RCC 7860 (cell line): Measurements from ENCODE around the gene HTRA1.

ENCODE experiments used
- DNase-seq: peaks from one replicate; pipeline ENCODE4 v3.0.0-alpha.2; 2015; ENCODE audit warnings: low spot score
- FAIRE-seq: peaks from 2 replicates; lab custom pipeline; 2012; peaks lifted over from hg19 to GRCh38; lab: Jason Lieb, UNC

The HTRA1 gene

DNA sequence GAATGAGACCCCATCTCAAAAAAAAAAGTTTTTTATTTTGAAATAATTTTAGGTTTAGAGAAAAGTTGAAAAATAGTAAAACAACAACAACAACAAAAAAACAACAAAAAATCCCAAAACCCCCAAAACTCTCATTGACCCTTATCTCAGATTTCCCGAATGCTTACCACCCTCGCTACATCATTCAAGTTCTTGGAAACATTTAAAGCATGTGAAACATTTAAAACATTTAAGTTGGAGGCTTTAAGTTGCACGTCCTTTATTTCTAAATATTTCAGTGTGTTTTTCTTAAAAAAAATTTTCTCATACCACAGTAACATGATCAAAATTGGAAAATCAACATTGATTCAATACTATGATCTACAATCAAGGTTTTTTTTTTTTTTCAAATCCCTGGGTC is 7.3 kb upstream of the HTRA1 start:
- FAIRE-seq (no peak), DNase-seq (no peak)

DNA sequence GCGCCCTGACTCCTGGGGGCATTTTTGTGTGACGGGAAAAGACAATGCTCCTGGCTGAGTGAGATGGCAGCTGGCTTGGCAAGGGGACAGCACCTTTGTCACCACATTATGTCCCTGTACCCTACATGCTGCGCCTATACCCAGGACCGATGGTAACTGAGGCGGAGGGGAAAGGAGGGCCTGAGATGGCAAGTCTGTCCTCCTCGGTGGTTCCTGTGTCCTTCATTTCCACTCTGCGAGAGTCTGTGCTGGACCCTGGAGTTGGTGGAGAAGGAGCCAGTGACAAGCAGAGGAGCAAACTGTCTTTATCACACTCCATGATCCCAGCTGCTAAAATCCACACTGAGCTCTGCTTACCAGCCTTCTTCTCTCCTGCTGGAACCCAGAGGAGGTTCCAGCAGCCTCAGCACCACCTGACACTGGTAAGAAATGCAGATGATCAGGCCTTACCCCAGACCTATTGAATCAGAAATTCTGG is 6.7 kb upstream of the HTRA1 start, which contains the start of gene ARMS2:
ARMS2 (plus strand) TSS at position 51 of the 478 bp plus-strand sequence; CDS start at position 126, 75 bp downstream.
- no peak for FAIRE-seq

DNA sequence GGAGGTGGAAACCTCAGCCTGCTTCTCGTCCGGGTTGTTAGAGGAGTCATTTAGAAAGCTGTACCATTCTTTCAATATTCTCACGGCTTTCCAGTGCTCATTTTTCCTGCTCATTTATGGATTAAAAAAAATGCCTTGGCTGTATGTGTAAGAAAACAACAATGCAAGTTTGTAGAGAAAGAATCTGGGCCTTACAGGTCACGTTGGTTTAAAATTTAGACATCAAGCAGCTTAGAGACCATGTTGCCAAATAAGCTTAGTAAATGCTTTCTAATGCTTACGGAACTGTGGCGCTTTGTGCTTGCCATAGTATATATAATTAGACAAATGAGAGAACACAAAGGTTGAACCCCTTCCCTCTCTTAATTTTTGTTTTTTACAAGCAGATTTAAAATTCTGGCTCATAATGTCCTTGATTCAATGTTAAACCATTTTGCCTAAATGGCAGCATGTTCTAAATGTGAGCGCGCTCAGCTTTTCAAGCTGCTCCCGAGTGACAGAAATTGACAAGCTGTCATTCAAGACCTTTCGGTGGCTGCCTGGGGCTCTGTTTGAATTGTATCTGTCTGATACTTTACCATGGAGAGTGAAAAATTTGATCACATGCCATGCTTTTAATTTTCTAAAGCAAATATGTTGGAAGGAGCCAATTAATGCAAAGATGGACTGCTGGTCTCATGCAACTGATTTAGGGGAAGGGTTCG is 5.8 kb upstream of the HTRA1 start:
- FAIRE-seq, result no peak
- DNase-seq, result no peak

More for the DNA sequence above, 6.7 kb upstream of the HTRA1 start, which contains the start of gene ARMS2:
- DNase-seq, result no peak

DNA sequence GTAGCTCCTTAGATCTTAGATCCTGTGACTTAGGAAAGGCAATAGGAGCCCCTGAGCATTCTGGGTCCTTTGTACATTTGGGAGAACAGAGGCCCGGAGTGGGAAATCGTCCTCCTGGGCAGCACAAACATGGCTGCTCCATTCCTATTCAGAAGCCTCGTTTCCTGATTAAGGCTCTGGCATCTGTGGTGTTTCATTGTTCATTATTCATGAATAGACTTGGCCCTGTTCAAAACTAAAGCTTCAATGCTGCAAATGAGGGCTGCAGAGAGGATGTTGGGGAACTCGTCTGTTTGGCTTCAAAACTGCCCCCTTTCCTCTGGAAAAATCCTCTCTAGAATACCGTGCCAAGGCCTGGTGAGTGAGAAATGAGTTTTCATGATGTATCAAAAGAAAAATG is 3.4 kb upstream of the HTRA1 start:
- no peak for FAIRE-seq
- no peak for DNase-seq

DNA sequence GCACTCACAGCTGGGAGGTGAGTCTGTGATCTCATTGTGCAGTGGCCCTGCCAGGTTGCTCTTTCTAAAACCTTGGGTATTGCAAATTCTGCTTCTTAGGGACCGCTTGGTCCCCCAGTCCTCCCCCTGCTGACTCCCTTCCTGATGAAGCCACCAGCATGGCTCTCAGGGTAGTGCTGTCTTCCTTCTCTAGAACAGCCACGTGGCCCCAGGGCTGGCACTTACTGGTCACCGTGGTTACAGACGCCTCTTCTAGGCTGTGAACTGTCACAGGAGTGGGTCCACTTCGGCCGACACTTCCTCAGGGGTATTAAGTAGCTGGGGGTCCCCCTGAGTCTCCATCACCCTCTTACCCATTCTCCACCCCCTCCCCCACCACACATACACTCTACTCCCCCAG is 2.7 kb upstream of the HTRA1 start:
- DNase-seq (no peak), FAIRE-seq (no peak)

DNA sequence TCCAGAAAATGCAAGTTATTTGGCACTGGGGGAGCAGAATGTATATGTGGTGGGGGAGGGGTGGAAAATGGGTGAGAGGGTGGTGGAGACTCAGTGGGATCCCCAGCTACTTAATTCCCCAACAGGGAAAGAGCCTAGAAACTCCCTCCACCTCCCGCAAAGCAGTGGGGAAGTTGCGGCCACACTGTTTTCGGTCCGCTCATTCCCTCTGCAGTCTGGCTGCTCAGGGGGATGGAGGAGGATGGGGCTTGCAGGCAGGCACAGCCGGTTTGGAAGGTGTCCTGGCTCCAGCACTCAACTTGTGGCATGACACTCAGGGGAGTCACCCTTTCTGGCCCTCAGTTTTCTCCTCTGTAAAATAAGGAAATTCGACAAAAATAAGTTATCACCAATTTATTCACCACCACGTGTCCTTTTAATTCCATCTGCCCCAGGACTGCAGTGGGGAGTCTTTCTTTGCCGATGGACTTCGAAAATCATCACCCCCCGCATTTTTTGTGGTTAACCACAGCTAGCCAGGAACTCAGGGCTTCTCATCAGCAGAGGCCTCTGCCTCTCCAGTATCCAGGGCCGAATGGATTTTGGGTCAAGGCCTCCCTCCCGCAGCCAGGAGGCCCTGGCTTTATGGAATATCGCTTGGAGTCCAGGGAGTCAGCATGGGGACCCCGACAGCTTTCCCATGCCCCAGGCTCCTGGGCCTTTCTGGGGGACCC is 1.6 kb upstream of the HTRA1 start:
- DNase-seq, result peak; percentile 62
- peak; percentile 86 for FAIRE-seq

DNA sequence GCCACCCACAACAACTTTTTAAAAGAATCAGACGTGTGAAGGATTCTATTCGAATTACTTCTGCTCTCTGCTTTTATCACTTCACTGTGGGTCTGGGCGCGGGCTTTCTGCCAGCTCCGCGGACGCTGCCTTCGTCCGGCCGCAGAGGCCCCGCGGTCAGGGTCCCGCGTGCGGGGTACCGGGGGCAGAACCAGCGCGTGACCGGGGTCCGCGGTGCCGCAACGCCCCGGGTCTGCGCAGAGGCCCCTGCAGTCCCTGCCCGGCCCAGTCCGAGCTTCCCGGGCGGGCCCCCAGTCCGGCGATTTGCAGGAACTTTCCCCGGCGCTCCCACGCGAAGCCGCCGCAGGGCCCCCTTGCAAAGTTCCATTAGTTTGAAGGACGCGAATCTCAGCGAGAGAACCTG is 461 bp upstream of the HTRA1 start:
- FAIRE-seq (no peak), DNase-seq (no peak)

DNA sequence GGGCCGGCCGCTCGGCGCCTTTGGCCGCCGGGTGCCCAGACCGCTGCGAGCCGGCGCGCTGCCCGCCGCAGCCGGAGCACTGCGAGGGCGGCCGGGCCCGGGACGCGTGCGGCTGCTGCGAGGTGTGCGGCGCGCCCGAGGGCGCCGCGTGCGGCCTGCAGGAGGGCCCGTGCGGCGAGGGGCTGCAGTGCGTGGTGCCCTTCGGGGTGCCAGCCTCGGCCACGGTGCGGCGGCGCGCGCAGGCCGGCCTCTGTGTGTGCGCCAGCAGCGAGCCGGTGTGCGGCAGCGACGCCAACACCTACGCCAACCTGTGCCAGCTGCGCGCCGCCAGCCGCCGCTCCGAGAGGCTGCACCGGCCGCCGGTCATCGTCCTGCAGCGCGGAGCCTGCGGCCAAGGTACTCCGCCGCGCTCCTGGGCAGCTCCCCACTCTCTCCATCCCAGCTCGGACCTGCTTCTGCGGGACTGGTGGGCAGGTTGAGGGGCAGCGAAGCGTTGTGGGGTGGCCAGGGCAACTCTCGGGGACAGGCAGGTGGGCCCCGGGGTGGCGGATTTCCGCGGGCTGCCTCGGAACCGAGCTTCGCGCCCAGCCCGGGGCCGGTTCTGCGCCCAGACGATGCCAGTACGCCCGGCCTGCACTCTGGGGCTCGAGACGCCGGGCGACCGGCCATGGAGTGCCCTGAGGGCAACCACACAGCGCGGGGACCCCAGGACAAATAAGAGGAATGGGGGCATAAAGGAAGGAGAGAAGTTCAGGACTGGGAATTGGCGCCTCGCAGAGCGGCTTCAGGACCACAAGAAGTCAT is 578 bp downstream of the HTRA1 start:
- FAIRE-seq (no peak), DNase-seq (no peak)

DNA sequence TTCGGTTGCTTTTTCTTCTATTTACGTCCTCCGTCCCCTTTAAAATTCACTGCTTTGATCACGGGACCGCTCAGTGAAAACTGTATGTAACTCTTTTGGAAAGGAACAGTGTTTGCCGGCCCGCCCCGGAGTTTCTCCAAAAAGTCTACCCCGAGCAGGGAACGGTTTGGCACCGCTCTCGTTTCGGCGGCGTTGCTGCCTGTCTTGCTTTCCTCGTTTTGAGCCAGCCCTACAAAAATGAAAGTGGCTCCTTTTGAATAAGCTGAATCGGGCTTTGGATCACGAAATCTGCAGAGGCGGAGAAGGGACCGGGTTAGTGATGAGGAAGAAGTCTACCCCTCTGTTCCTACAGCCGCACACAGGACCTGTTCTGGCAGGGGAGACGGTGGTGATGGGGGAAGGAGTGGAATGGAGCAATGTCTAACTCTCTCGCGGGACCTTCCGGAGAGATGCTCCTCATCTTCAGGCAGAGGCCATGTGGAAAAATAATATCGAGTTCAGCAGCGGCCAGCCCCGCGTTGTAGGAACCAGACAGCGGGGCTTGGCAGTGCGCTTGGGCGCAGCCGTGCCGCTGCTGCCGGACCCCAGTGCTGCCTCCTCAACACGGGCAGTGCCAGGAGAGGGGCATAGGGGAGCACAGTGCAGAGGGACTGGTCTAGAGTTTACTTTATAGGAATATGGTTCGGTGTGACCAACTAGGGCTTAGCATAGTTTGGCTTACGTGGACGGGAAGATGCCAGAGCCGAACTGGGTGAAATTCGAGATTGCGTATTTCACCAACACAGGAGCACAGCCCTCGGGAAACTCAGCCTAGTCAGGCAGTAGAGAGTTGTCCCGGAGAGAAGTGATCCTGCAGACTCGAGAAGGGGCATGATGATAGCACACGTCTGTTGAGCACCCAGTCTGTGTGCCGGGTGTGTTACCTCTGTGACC is 1.4 kb downstream of the HTRA1 start:
- no peak for DNase-seq
- FAIRE-seq, result no peak

DNA sequence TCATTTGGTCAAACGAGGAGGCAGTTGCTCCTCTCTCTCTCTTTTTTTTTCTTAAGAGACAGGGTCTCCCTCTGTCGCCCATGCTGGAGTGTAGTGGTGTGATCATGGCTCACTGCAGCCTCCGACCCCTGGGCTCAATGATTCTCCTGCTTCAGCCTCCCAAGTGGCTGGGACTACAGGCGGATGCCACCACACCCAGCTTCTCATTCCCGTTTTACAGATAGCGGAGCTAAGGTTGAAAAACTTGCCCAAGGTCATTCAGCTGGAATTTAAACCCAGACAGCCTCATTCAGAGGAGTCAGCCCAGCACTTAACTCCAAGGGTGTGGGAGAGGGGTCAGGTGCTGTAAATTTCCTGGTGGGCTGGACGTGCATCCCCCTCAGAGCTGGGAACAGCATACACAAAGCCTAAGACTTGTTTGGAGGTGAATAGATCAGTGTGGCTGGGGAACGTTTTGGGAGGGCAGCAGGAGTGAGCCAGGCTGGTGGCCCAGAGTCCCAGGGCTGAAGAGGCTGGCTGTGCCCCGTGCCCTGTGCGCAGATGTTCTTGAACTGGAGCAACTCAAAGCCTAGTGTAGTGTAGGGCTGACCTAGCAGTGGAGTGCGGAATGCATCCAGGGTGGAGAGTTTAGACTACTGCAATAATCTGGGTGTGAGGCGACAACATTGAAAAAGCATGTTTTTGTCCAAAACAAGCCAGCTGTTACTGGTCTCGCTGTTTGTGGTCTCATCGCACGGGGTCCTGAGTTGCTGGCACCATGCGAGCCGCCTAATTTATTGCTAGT is 2.3 kb downstream of the HTRA1 start:
- FAIRE-seq (no peak), DNase-seq (no peak)

DNA sequence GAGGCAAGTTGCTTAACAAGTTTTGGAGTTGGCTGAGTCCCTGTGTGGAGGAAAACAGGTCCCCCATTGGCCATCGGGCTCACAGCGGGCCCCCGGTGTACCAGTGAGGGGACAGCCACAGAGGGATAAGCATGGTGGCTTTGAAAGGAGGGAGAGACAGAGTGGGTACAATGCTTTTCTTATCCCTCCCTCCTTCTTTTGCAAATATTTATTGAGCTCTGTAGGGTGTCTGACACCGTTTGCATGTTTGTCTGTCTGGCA is 2.8 kb downstream of the HTRA1 start:
- no peak for FAIRE-seq
- DNase-seq, result no peak

DNA sequence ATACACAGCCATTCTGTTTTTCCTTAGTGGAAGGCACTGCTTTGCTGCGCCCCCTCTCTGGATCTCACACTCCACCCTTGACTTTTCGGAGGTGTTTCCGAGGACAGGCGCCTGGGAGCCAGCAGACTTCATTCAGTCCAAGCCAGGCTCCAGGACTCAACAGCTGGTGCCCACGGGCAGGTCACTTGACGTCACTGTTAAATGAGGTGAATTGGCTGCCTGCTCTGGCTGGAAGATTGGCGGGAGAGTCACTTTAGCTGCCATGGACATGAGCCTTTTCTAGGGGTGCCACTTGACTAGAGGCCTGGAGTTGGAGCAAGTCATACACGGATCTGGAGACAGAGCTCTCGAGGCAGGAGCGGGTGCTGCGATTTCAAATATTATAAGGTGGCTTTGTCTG is 3.2 kb downstream of the HTRA1 start:
- no peak for DNase-seq
- no peak for FAIRE-seq

DNA sequence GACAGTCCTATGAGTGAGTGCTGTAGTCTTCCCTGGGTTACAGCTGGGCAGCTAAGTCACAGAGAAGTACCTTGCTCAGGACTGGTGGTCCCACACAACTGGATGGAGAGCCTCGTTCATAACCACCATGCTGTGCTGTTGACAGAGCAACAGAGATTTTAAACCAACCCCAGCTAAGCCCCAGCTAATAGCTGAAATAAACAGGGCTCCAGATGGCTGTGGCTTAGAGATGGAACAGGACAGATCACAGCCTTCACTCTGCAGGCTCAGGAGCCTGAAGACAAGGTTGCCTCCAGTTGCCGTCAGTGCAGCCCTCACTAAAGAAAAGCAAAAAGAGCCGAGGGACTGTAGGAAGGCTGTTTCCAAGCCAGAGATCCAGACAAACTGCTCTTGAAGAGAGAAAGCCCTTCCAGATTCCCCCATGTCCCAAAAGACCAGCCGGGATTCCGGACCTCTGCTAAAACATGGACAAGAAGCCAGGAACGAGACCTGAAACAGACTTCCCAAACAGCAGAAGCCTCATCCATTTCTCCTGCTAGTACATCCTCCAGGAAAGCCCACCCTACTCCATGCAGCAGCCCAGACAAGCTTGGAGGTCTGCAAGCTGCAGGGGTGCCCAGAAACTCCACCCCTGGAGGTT is 4.2 kb downstream of the HTRA1 start:
- no peak for FAIRE-seq
- no peak for DNase-seq

DNA sequence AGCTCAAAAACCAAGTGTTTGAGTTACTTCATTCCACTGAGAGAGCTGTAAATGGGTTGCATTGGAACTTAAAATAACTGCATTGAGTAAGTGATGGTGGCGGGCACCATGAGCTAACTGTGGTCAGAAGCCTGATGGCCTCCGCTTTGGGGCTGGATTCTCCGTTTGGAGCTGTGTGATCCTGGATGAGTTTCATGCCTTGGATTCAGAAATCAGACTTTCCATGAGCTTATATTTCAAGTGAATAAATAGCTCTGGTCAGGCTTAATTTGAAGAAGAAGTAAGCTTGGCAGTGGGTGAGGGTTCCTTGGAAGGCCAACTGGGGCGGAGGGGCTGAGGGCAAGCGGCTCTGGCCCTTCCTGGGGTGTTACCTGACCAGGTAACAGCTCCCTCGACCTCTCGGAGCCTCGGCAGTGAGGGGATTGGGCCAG is 5.6 kb downstream of the HTRA1 start:
- FAIRE-seq (no peak), DNase-seq (no peak)

DNA sequence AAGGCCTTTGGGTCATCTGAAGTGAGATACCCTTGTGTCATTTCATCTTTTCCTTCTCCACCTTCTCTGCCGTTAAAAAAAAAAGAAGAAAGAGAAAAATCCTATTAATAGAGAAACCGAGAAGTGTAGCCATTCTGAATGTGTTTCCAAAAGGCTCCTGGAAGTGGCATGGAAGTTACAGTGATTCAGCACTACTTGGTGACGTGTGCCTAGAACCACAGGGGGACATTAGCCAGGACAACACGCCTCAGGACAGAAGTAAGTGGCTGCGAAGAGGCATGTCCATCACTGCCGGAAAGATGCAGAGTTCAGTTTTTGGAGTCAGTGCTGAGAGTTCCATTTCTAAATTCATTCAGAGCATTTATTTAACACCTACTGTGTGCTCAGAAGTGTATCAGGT is 6.3 kb downstream of the HTRA1 start:
- FAIRE-seq (no peak), DNase-seq (no peak)

DNA sequence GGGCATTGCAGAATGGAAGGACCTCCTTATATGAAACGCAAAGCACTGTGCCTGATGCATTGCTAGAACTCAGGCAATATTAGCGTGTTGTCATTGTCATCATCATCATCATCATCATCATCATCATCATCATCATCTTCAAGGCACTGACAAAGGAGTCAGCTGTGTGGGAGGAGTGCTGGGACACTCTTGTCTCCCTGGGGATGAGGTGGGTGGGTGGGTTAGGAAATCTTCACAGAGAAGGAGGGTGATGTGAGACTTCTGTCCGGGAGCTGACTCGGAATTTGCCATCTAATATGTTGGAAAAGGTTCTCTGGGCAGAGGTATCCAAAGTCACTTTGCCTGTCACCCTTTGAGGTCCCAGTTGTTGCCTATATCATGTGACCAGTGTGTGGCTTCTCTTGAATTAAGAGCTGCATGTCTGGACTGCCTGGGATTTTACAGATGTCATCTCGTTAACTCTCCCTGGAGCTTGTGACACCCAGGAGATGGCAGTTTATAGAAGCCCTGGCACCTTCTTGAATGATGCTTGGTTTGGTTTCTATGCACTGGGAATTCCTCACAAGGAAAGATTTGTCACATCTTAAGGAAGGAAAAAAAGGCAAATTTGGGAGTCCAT is 7.1 kb downstream of the HTRA1 start:
- DNase-seq, result no peak
- no peak for FAIRE-seq

DNA sequence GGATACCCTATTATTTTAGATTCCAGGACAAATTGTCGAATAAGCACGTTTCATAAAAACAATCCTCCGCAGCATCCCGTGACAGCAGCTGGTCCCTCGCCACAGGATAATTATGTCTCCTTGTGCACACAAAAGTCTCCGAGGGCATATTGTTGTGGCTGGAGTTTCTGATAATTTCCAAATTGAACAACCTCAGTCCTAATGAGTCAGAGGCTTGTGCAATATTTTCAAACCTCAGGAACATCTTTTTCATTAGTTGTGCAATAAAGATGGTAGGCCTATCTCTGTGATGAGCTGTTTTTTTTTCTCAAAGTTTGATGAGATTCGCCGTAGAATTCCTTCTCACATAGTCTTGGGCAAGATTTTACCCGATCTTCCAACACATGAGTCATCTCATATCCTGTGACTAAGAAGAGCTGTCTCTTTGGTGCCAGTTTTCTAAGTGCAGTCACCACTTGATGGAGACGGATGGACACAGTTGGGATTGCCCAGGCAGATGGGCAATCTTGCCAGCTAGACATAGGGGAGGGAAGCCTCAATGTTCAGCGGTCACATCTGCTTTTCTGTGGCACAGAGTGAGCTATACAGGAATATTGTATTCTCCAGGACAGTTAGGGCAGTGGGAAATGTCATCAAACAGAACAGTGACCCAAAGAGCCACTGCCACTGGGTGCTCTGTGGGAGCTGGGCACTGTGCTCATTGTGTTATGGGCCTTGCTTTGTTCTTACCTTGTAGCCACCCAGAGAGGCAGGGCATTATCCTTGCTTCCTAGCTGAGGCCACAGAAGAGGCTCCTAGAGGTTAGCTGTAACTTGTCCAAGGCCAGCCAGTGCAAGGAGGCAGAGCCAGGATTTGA is 7.8 kb downstream of the HTRA1 start:
- FAIRE-seq (peak; percentile 96), DNase-seq (peak; percentile 97)

DNA sequence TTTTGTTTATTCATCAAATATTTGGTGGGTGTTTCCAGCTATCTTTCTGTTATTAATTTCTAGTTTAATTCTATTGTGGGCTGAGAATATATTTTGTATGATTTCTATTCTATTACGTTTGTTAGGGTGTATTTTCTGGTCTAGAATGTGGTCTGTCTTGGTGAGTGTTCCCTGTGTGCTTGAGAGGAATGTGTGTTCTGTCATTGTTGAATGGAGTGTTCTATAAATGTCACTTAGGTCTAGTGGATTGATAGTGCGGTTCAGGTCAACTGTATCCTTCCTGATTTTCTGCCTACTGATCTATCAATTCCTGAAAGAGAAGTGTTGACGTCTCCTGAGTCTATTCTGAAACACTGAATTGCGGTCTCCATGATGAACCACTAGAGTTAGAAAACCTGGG is 8.5 kb downstream of the HTRA1 start:
- DNase-seq (no peak), FAIRE-seq (no peak)
